Germinal center (tissue), 1 donor: ENCODE results near the gene P2RY4.
"Not testable (repeated sequence)": the region's sequence is repeated elsewhere in the genome, so short reads cannot be mapped to it uniquely, and the experiment has no call there.

Experiments
- DNase-seq: peaks from one replicate; pipeline ENCODE4 v3.0.0; 2012; ENCODE audit warnings: mixed read lengths, low spot score

Gene P2RY4

DNA sequence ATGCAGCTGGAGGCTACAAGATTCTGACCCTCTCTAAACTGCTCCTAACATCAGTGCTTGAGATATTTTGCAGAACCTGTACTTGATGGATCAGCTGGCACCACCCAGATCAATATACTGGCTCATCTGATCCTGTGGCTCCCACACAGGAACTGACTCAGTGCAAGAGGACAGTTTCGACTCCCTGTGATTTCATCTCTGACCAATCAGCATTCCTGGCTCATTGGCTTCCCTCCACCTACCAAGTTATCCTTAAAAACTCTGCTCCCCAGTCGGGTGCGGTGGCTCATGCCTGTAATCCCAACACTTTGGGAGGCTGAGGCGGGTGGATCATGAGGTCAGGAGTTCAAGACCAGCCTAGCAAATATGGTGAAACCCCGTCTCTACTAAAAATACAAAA lies 16.4 kb downstream of the P2RY4 start:
- DNase-seq, result not testable (repeated sequence)

DNA sequence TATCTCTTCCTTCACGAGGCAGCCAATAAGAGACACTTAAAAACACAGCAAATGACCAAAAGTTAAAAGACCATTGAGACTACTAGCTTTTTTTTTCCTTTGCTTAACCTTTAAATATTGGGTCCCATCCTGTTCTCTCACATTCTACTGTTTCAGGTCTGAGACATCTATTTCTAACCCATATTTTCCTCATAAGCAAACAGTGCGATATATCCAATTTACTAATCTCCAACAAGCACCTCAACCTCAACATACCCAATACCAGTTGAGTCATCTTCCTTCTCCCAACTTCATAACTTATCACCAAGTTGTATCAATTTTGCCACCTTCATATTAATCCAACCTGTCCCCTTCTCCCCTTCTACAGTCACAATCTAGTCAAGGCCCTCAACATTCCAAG lies 18.5 kb downstream of the P2RY4 start:
- no peak for DNase-seq

GRCh38 chrX:70240751-70241150 lies 19.3 kb downstream of the P2RY4 start:
- no peak for DNase-seq

GRCh38 chrX:70234355-70234754 lies 25.6 kb downstream of the P2RY4 start, which contains the start of gene AWAT1:
Gene AWAT1 (plus strand): TSS chrX:70234655. CDS start chrX:70234696, 41 bp downstream.
- no peak for DNase-seq

GRCh38 chrX:70231666-70232065 lies 28.3 kb downstream of the P2RY4 start:
- no peak for DNase-seq

GRCh38 chrX:70226687-70227086 lies 33.3 kb downstream of the P2RY4 start:
- no peak for DNase-seq

DNA sequence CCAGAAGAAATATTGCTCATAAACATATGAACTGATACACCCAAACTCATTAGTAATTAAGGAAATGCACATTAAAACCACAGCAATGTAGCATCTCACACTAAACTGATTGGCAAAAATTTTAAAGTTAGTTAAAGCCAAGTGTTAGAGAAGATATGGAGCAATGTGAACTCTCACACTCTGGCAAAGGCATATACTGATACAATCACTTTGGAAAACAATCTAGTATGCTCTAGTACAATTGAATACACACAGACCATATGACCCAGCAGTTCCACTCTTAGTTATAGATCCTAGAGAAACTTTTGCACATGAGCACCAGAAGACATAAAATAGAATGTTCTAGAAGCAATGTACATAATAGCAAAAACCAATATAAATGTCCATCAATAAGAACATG lies 34.0 kb downstream of the P2RY4 start:
- DNase-seq, result no peak

DNA sequence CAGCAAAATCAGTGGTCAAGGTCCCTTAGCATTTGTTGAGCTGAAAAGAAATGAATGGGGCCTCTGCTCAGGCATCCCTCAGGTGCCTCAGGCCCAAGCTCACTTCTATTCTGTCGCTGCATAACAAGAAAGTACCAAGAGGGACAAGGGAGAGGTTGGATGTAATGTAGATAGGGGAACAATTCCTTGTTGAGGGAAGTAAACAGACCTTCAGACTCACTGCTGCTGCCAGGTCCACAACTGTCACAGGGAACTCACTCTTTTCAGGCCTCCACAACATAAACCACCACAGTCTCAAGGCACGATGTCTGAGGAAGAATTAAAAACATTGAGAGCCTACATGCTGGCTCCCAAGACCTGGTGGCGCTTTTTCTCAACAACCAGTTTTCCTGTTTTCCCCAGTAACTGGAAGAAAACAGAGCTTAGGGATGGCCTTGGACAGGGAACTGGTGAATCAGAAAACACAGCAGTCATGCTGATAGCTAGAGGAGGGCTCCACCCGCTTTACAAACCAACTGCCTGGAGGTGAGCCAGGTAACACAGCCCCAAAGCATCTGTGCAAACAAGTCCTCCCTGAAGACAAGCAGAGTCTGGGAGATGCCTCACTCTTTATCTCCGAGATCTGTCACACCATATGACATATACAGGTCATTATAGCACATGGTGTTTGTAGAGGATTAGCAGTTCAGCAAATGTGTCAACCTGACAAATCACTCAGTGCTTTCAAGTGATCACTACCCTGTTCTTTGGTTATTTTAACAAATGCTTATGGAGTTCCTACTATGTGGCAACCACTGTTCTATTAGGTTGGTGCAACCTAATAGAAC lies 39.9 kb downstream of the P2RY4 start:
- DNase-seq, result no peak

DNA sequence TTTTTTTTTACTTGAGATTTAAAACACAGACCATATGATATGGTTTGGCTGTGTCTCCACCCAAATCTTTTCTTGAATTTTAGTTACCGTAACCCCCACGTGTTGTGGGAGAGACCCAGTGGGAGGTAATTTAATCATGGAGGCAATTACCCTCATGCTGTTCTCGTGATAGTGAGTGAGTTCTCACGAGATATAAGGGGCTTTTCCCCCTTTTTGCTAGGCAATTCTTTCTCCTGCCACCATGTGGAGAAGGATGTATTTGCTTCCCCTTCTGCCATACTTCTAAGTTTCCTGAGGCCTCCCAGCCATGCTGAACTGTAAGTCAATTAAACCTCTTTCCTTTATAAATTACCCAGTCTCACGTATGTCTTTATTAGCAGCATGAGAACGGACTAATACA lies 50.4 kb downstream of the P2RY4 start:
- DNase-seq, result not testable (repeated sequence)

DNA sequence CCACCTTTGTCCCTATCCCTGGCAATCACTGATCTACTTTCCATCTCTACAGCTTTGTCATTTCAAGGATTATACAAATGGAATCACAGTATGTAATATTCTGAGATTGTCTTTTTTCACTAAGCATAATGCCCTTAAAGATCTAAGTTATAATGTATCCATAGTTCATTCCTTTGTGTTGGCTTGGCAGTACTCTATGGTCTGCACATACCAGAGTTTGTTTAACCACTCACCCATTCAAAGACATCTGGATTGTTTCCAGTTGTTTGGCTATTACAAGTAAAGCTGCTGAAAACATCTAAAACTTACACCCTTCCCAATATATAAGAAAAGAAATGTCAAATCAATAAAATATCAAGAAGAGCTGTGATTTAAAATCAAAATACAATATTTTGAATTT lies 51.5 kb downstream of the P2RY4 start:
- no peak for DNase-seq
